IMR-90 (cell line): ENCODE results near the gene PLCG2.

ENCODE experiments used
- BHLHE40 ChIP-seq: fragments of 150-350 bp; IDR thresholded peaks from 2 replicates; pipeline ENCODE4 v1.6.1; 2016; ENCODE audit warnings: mild to moderate bottlenecking, low read depth, low read length
- CEBPB ChIP-seq: IDR thresholded peaks from 2 replicates; pipeline ENCODE4 v1.6.1; 2012; ENCODE audit warnings: low read depth, low read length, improper control_type of control experiment
- CHD1 ChIP-seq: IDR thresholded peaks from 2 replicates; pipeline ENCODE4 v1.6.1; 2012; ENCODE audit warnings: low read depth, low read length, improper control_type of control experiment
- FOS ChIP-seq: fragments of 150-350 bp; IDR thresholded peaks from 2 replicates; pipeline ENCODE4 v1.6.1; 2016; ENCODE audit warnings: low read depth, low read length
- MAZ ChIP-seq: IDR thresholded peaks from 2 replicates; pipeline ENCODE4 v1.6.1; 2012; ENCODE audit warnings: low read depth, mild to moderate bottlenecking, low read length, improper control_type of control experiment, moderate library complexity, borderline replicate concordance
- MXI1 ChIP-seq: IDR thresholded peaks from 2 replicates; pipeline ENCODE4 v1.6.1; 2012; ENCODE audit warnings: low read depth, mild to moderate bottlenecking, low read length, moderate library complexity, borderline replicate concordance
- POLR2A ChIP-seq: IDR thresholded peaks from 2 replicates; pipeline ENCODE4 v1.6.1; 2012; ENCODE audit warnings: mild to moderate bottlenecking, low read depth, low read length
- RAD21 ChIP-seq: IDR thresholded peaks from 2 replicates; pipeline ENCODE4 v1.6.1; 2012; ENCODE audit warnings: low read length, improper control_type of control experiment
- RFX5 ChIP-seq: IDR thresholded peaks from 2 replicates; pipeline ENCODE4 v1.8.0; 2012; ENCODE audit warnings: low read depth, mild to moderate bottlenecking, low read length, moderate library complexity
- SMC3 ChIP-seq: fragments of 150-350 bp; IDR thresholded peaks from 2 replicates; pipeline ENCODE4 v1.6.1; 2016; ENCODE audit warnings: low read depth, mild to moderate bottlenecking, antibody characterized with exemption, low read length, moderate library complexity
- USF2 ChIP-seq: fragments of 150-350 bp; IDR thresholded peaks from 2 replicates; pipeline ENCODE4 v1.6.1; 2017; ENCODE audit warnings: mild to moderate bottlenecking, antibody characterized with exemption, low read length, low read depth
- TF ChIP-seq, protein P1 (sequence below): conservative IDR thresholded peaks from 2 replicates; pipeline ENCODE4 v1.5.1; 2012; ENCODE audit warnings: mild to moderate bottlenecking, low read depth, low read length, improper control_type of control experiment

- TF ChIP-seq, protein P1, sequence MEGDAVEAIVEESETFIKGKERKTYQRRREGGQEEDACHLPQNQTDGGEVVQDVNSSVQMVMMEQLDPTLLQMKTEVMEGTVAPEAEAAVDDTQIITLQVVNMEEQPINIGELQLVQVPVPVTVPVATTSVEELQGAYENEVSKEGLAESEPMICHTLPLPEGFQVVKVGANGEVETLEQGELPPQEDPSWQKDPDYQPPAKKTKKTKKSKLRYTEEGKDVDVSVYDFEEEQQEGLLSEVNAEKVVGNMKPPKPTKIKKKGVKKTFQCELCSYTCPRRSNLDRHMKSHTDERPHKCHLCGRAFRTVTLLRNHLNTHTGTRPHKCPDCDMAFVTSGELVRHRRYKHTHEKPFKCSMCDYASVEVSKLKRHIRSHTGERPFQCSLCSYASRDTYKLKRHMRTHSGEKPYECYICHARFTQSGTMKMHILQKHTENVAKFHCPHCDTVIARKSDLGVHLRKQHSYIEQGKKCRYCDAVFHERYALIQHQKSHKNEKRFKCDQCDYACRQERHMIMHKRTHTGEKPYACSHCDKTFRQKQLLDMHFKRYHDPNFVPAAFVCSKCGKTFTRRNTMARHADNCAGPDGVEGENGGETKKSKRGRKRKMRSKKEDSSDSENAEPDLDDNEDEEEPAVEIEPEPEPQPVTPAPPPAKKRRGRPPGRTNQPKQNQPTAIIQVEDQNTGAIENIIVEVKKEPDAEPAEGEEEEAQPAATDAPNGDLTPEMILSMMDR: no peak
- no peak for TF ChIP-seq POLR2A
- no peak for TF ChIP-seq USF2
- no peak for TF ChIP-seq RFX5
- no peak for TF ChIP-seq SMC3
- no peak for TF ChIP-seq MAZ
- no peak for TF ChIP-seq FOS
- TF ChIP-seq RAD21: no peak
- no peak for TF ChIP-seq CEBPB
- no peak for TF ChIP-seq MXI1
- TF ChIP-seq BHLHE40: no peak
- no peak for TF ChIP-seq CHD1
These were observed 8.6 kb downstream of the PLCG2 start for GRCh38 chr16:81787659-81788058.
